HG03460 (cell line): ENCODE results near the gene LILRB5.
"Not testable (repeated sequence)": the region's sequence is repeated elsewhere in the genome, so short reads cannot be mapped to it uniquely, and the experiment has no call there.

Experiments
- ATAC-seq: cut with Tn5 transposase; IDR thresholded peaks from one replicate; pipeline ENCODE4 v1.9.1; 2021; ENCODE audit not compliant: unreplicated experiment

LILRB5 gene

GRCh38 chr19:54245936-54246335 lies 11.1 kb downstream of the LILRB5 start:
- no peak for ATAC-seq

GRCh38 chr19:54243809-54244208 lies 13.3 kb downstream of the LILRB5 start:
- not testable (repeated sequence) for ATAC-seq

DNA sequence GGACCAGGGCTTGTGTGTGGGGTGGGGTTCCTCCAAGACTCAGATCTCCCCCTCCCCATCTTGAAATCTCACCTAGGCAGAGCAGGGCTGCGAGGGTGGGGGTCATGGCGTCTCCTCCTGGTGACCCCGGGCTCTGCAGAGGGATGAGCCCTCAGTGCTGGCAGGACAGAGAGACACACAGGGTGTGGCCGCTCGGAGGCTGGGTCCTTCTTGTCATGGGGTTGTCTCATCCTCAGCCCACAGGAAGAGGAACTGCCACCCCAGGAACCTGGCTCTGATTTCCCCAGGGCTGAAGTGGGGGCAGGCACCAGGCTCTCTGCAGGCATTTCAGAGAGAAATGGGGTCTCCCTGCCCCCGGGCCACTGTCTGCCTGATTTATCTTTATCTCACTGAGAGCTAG lies 14.4 kb downstream of the LILRB5 start, which contains the start of gene LILRA6:
Gene LILRA6, minus strand, starts transcription at position 145 of the 400 bp plus-strand sequence.
- not testable (repeated sequence) for ATAC-seq

- not testable (repeated sequence) for ATAC-seq
Observed at GRCh38 chr19:54242234-54242633, 14.8 kb downstream of the LILRB5 start.

DNA sequence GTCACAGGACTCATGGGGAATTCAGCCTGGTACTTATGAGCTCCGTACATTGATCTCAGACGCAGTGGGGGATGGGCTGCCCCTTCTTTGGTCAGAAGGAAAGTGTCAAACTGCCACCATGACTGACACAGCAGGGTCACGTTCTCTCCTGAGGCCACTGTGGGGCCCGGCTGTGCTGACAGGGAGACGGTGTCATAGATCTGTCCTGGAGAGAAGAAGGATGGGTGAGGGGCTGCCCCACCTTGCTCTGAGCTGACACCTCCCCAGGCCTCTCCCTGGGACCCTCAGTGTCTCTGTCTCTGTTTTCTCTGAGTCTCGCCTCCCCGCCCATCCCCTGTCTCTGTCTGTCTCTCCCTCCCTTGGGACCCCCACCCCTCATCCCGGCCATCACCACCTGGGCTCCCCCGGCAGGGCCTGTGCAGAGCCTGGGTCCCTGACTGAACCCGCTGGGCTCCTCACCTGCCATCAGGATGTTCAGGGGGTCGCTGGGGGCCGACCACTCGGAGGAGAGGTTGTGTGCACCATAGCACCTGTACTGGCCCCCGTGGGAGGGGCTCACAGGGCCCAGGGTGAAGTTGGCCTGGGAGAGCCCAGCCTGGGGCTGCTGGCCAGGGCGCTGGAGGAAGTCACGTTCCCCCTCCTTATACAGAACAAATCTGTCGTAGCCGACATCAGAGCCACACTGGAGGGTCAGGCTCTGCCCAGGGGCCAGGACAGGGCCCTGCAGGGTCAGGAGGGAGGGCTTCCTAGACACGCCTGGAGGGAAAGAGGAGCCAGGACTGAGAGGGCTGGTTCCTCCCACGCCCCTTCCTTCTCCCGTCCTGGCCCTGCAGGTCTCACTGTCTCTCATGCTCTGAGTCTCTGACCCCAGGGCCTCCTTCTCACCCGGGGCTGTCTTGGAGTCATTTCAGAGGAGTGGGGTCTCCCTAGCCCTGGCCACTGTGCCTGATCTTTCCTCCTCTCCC lies 16.4 kb downstream of the LILRB5 start:
- not testable (repeated sequence) for ATAC-seq

GRCh38 chr19:54239491-54240371 lies 17.3 kb downstream of the LILRB5 start:
- not testable (repeated sequence) for ATAC-seq

DNA sequence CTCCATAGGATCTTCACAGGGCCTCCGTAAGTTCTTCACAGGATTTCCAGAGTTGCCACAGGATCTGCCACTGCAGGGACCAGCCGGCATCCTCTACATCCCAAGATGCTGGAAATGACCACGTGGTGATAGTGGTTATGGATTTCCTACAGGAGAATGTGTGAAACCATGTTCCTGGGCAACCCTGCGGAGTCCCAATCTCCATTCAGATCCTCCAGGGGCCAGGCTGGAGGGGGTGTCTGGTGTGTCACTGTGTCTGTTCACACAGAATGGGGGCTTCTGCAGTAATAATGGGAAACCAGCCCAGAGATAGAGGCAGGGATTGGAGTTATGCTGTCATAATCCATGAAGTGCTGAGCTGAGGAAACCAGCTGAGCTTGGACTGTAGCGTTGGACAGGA lies 23.1 kb downstream of the LILRB5 start:
- ATAC-seq = no peak

GRCh38 chr19:54231077-54231931 lies 25.8 kb downstream of the LILRB5 start:
- no peak for ATAC-seq

DNA sequence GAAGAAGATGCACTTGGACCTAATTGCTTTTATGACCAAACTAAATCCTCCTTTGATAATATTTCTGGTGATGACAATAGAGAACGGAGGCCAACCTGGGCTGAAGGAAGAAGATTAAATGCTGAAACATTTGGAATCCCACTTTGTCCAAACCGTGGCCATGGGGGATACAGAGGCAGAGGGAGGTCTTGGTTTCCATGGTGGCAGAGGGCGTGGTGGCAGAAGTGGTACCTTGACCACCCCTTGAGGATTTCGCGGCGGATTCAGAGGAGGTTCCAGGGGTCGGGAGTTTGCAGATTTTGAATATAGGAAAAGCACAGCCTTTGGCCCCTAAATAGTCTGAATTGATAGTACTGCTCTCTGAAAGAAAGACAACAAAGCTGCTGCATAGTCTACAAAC lies 27.0 kb downstream of the LILRB5 start:
- ATAC-seq = no peak

- ATAC-seq = no peak
Observed at GRCh38 chr19:54229146-54229545, 27.9 kb downstream of the LILRB5 start.

GRCh38 chr19:54224619-54225018 lies 32.5 kb downstream of the LILRB5 start:
- ATAC-seq = not testable (repeated sequence)

DNA sequence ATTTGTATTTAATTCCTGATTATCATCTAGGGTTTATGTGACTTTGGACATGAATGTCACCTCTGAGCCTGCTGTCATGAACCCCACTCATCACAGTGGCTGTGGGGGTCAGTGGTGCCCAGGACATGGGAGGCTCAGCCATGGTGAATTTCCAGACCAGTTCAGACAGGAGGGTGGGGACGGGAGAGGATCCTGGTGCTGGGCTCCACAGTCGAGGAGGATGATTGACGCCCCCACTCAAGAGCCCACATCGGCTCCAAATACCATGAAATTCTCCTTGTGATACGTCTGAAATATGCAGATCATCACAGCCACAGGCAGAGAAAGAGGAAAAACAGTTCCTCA lies 33.2 kb downstream of the LILRB5 start:
- ATAC-seq = not testable (repeated sequence)

DNA sequence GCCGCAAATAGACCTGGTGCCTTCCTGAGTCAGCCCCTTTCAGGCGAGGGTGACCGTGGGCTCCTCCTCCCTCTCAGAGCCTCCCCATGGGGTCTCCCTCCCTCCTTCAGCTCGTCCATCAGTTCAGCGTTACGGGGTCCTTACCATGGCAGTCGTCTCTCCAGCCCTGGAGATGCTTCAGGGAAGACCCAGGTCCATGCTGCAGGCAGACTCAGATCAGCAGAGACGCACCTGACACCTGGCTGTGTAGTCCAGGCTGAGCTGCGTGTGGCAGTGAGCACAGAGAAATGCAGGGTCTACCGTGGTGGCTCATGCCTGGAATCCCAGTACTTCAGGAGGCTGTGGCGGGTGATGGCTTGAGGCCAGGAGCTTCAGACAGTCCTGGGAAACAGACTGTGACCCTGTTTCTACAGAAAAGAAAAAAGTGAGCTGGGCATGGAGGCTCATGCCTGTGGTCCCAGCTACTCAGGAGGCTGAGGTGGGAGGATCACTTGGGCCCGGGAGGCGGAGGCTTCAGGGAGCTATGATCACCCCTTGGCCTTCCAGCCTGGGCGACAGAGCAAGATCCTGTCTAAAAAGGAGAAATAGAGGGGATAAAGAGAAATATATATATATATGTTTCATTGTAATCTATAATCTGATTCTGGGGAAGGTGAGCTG lies 33.7 kb downstream of the LILRB5 start:
- not testable (repeated sequence) for ATAC-seq

- not testable (repeated sequence) for ATAC-seq
Observed at GRCh38 chr19:54222474-54223276, 34.4 kb downstream of the LILRB5 start, which contains the start of gene LILRB3. Gene LILRB3 (minus strand): TSS chr19:54223007. CDS start chr19:54222976, 31 bp downstream.

DNA sequence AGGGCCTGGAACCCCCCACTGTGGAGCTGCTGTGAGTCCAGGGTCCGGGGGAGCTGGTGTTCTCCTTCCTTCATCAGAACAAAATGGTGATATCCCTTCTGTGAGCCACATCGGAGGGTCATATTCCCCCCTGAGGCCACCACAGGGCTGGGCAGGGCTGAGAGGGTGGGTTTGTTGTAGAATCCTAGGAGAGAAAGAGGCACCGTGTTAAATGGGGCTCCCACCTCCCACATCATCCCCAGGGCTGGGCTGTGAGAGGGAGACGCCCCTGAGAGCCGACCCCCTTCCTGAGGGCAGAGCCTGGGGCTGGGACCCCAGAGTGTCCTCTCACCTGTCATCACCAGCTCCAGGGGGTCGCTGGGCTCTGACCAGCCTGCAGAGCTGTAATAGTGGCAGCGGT lies 35.1 kb downstream of the LILRB5 start:
- not testable (repeated sequence) for ATAC-seq

DNA sequence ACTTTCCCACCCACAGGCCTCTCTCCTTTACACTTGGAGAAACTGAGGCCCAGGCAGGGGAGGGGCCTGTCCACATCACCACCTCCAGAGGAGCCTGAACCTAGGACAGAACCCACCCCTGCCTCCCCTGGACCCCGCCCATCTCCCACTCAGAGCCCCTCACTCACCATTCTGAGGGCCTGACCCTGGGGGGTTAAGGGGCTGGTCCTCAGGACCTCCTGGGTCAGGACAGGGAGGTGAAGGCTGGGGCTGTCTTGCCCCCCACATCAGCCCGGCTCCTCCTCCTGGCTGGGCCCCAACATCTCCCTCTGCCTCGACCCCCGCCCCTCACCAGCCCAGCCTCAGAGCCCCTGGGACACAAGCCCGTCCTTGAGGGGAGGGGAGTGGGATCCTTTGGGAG lies 37.4 kb downstream of the LILRB5 start:
- ATAC-seq = not testable (repeated sequence)

GRCh38 chr19:54218960-54219661 lies 38.0 kb downstream of the LILRB5 start:
- no peak for ATAC-seq

DNA sequence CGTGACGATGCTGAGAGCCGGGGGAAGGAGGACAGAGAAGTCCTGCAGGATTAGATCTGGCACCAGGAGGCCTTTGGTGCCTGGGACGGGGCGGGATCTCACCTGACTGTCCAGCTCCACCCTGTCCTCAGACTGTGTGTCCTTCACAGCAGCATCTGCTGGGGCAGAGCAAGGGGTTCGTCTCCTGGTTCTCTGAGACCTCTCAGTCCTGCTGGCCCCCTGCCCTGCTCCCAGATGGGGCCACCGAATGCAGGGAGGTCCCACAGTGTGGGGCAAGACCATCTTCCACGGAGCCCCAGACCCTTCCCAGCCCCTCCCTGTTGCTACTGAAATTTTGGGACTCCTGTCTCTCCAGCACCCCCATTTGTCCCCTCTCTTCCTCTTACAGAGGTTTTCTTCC lies 38.8 kb downstream of the LILRB5 start:
- ATAC-seq = no peak
